Fibroblast of lung (primary cell): ENCODE measurements around the gene FAM222B.

Source experiments
- CTCF ChIP-seq, 2 donors: IDR thresholded peaks in 1 of 2; conservative IDR thresholded peaks in 1 of 2; 1 replicate in 1 of 2; 2 replicates in 1 of 2; pipeline ENCODE4 v1.5.1; 2011 to 2012; ENCODE audit warnings: low read length in 2 of 2, control low read depth in 1 of 2, inconsistent platforms in 1 of 2, low read depth in 1 of 2, mild to moderate bottlenecking in 1 of 2
- EZH2 ChIP-seq: IDR thresholded peaks from 2 replicates; pipeline ENCODE4 v1.5.1; 2012; ENCODE audit warnings: low read length, control low read depth, mild to moderate bottlenecking; ENCODE audit errors: missing control alignments

GRCh38 chr17:28755486-28755885 is 87.1 kb downstream of the FAM222B start:
- TF ChIP-seq CTCF (conservative IDR thresholded peaks at IDR 0.05 in 1 of 2, IDR thresholded peaks at IDR 0.05 in 1 of 2; ENCODE audit: low read depth in 1 of 2, low read length in 2 of 2) (no peak), EZH2 (no peak)
